ENCODE data around the gene ETHE1.

DNA sequence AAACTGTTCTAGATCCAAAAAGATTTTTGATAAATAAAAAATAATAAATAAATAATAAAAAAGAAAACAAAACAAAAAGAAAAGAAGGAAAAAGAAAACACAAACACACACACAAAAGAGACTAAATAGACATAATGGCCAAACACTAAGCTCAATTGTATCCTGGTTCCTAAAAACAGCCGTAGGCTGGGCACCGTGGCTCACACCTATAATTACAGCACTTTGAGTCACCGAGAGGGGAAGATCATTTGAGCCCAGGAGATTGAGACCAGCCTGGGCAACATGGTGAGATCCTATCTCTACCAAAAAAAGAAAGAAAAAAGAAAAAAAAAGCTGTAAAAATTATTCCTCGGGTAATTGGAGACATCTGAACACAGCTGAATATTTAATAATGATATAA is 8.9 kb downstream of the ETHE1 start:
- TF ChIP-seq GATA2 (IDR thresholded peaks at IDR 0.05; ENCODE audit: low read depth, low read length) (no peak), GATA3 (IDR thresholded peaks at IDR 0.05; ENCODE audit: low read depth, low read length) (no peak)

Measured in SH-SY5Y (cell line).